8988T (cell line): ENCODE measurements around the gene BANF2.
"Not testable (repeated sequence)": the region's sequence is repeated elsewhere in the genome, so short reads cannot be mapped to it uniquely, and the experiment has no call there.

ENCODE experiments used
- DNase-seq: peaks from one replicate; pipeline ENCODE4 v3.0.0; 2011

The BANF2 gene

GRCh38 chr20:17683218-17684076 is 16.3 kb upstream of the BANF2 start:
- no peak for DNase-seq

- no peak for DNase-seq
Observed at GRCh38 chr20:17684077-17684888, 15.5 kb upstream of the BANF2 start.

GRCh38 chr20:17685168-17685567 is 14.6 kb upstream of the BANF2 start:
- DNase-seq, result no peak

GRCh38 chr20:17687800-17688199 is 12.0 kb upstream of the BANF2 start:
- no peak for DNase-seq

GRCh38 chr20:17688965-17689364 is 10.8 kb upstream of the BANF2 start:
- DNase-seq, result no peak

GRCh38 chr20:17690144-17690543 is 9.6 kb upstream of the BANF2 start:
- no peak for DNase-seq

GRCh38 chr20:17691758-17692157 is 8.0 kb upstream of the BANF2 start:
- DNase-seq, result no peak

GRCh38 chr20:17693444-17694001 is 6.2 kb upstream of the BANF2 start:
- DNase-seq, result no peak

- no peak for DNase-seq
Observed at GRCh38 chr20:17694767-17695166, 5.0 kb upstream of the BANF2 start.

- no peak for DNase-seq
Observed at GRCh38 chr20:17696287-17696686, 3.5 kb upstream of the BANF2 start.

- DNase-seq, result no peak
Observed at GRCh38 chr20:17697171-17697570, 2.6 kb upstream of the BANF2 start.

- DNase-seq, result no peak
Observed at GRCh38 chr20:17698384-17698783, 1.4 kb upstream of the BANF2 start.

- no peak for DNase-seq
Observed at GRCh38 chr20:17700637-17701036, 871 bp downstream of the BANF2 start.

- no peak for DNase-seq
Observed at GRCh38 chr20:17701826-17702225, 2.1 kb downstream of the BANF2 start.

GRCh38 chr20:17704589-17705317 is 5.0 kb downstream of the BANF2 start:
- no peak for DNase-seq

GRCh38 chr20:17705916-17706315 is 6.2 kb downstream of the BANF2 start:
- DNase-seq, result no peak

GRCh38 chr20:17706632-17707031 is 6.9 kb downstream of the BANF2 start:
- DNase-seq, result no peak

- DNase-seq, result not testable (repeated sequence)
Observed at GRCh38 chr20:17707951-17708350, 8.2 kb downstream of the BANF2 start.

GRCh38 chr20:17708675-17709360 is 9.1 kb downstream of the BANF2 start:
- DNase-seq, result no peak

GRCh38 chr20:17709361-17710293 is 9.9 kb downstream of the BANF2 start:
- no peak for DNase-seq
